OCI-LY7 (cell line): ENCODE results near the gene HEYL. TPM values are rescaled to one million over a fixed set of nuclear protein-coding genes. Genes with fewer than 3 reads are reported as not detected.
A peak's percentile ranks its signal among the peaks of the same experiment; 100 is the strongest.
"Not testable (repeated sequence)": the region's sequence is repeated elsewhere in the genome, so short reads cannot be mapped to it uniquely, and the experiment has no call there.

ENCODE experiments used
- BruUV-seq: library from RNA; stranded (reverse); fragments of 400-500 nt; replicated peaks from 2 replicates; lab custom pipeline; 2021; lab: Mats Ljungman, UMichigan
- CTCF ChIA-PET: fragments of 300-600 bp; sonication (Branson Sonifier 250); formaldehyde crosslinking; loops from one replicate; lab custom pipeline; 2022; ENCODE audit warnings: antibody characterized with exemption; ENCODE audit not compliant: unreplicated experiment; lab: Charles Lee
- POLR2A ChIA-PET: fragments of 300-600 bp; sonication (Branson Sonifier 250); formaldehyde crosslinking; loops from one replicate; lab custom pipeline; 2022; ENCODE audit warnings: antibody characterized with exemption; lab: Charles Lee
- DNase-seq: peaks from one replicate; pipeline ENCODE4 v3.0.0-alpha.2; 2015; ENCODE audit warnings: low spot score
- H2AFZ ChIP-seq: fragments of 200-600 bp; sonication (generic), shearing (Covaris generic); 2 replicates; pipeline ENCODE4 v1.6.1; 2014; ENCODE audit warnings: mild to moderate bottlenecking, antibody characterized with exemption, low read length, moderate library complexity
- H3K27ac ChIP-seq: fragments of 200-600 bp; sonication (generic); 2 replicates; pipeline ENCODE4 v1.5.1; 2014; ENCODE audit warnings: mixed run types, low read depth, mild to moderate bottlenecking, moderate library complexity, low read length, inconsistent platforms; ENCODE audit not compliant: poor library complexity, severe bottlenecking
- H3K36me3 ChIP-seq: fragments of 200-600 bp; sonication (generic); 2 replicates; pipeline ENCODE4 v1.6.1; 2014; ENCODE audit warnings: mild to moderate bottlenecking, antibody characterized with exemption, low read length, moderate library complexity, mixed read lengths; ENCODE audit not compliant: insufficient read depth
- H3K4me1 ChIP-seq: fragments of 200-600 bp; sonication (generic); 2 replicates; pipeline ENCODE4 v1.5.1; 2014; ENCODE audit warnings: mild to moderate bottlenecking, low read length; ENCODE audit not compliant: insufficient read depth, poor library complexity, severe bottlenecking
- H3K4me2 ChIP-seq: fragments of 200-600 bp; sonication (generic); 2 replicates; pipeline ENCODE4 v1.6.1; 2014; ENCODE audit warnings: mild to moderate bottlenecking, low read length
- H3K4me3 ChIP-seq: fragments of 200-600 bp; sonication (generic); 2 replicates; pipeline ENCODE4 v1.5.1; 2014; ENCODE audit warnings: mild to moderate bottlenecking, low read depth, low read length; ENCODE audit not compliant: poor library complexity, severe bottlenecking
- H3K79me2 ChIP-seq: fragments of 200-600 bp; sonication (generic); 2 replicates; pipeline ENCODE4 v1.6.1; 2016; ENCODE audit warnings: low read depth, mild to moderate bottlenecking, low read length, moderate library complexity, mixed read lengths; ENCODE audit not compliant: insufficient read depth
- H3K9me2 ChIP-seq: fragments of 200-600 bp; sonication (generic); 2 replicates; pipeline ENCODE4 v1.6.1; 2016; ENCODE audit warnings: mild to moderate bottlenecking, low read length, mixed read lengths; ENCODE audit not compliant: insufficient read depth
- H3K9me3 ChIP-seq: fragments of 200-600 bp; sonication (generic); 2 replicates; pipeline ENCODE4 v1.6.1; 2014; ENCODE audit warnings: mild to moderate bottlenecking, mixed run types, low read length, mixed read lengths
- H4K20me1 ChIP-seq: fragments of 200-600 bp; sonication (generic); 2 replicates; pipeline ENCODE4 v1.6.1; 2014; ENCODE audit warnings: mild to moderate bottlenecking, antibody characterized with exemption, low read length, moderate library complexity, mixed read lengths; ENCODE audit not compliant: insufficient read depth
- EZH2phosphoT487 ChIP-seq: fragments of 200-600 bp; sonication (generic); IDR thresholded peaks from 2 replicates; pipeline ENCODE4 v1.6.1; 2018; ENCODE audit warnings: low read depth, borderline replicate concordance, mild to moderate bottlenecking, mixed run types, antibody characterized with exemption, low read length, moderate library complexity, mixed read lengths
- intact Hi-C: fragments of 100-400 bp; cut with micrococcal nuclease; formaldehyde crosslinking; loops from one replicate; pipeline ENCODE4 v1.10.0; 2022; ENCODE audit not compliant: unreplicated experiment
- total RNA-seq, 2 experiments: library from RNA; depleted of rRNA in 1 of 2; stranded (reverse); fragments of >200 nt in 1 of 2; shearing (Covaris generic) in 1 of 2; gene quantifications; 2 replicates each; pipeline ENCODE4 v1.2.3, GENCODE V29; 2014 to 2022
- TF ChIP-seq, protein P1 (sequence below): fragments of 200-600 bp; sonication (generic); conservative IDR thresholded peaks from 2 replicates; pipeline ENCODE4 v1.5.1; 2014; ENCODE audit warnings: mild to moderate bottlenecking, antibody characterized with exemption, low read length, moderate library complexity, mixed read lengths

Gene HEYL
- total RNA-seq, 2 experiments from 2014 or later = not detected

DNA sequence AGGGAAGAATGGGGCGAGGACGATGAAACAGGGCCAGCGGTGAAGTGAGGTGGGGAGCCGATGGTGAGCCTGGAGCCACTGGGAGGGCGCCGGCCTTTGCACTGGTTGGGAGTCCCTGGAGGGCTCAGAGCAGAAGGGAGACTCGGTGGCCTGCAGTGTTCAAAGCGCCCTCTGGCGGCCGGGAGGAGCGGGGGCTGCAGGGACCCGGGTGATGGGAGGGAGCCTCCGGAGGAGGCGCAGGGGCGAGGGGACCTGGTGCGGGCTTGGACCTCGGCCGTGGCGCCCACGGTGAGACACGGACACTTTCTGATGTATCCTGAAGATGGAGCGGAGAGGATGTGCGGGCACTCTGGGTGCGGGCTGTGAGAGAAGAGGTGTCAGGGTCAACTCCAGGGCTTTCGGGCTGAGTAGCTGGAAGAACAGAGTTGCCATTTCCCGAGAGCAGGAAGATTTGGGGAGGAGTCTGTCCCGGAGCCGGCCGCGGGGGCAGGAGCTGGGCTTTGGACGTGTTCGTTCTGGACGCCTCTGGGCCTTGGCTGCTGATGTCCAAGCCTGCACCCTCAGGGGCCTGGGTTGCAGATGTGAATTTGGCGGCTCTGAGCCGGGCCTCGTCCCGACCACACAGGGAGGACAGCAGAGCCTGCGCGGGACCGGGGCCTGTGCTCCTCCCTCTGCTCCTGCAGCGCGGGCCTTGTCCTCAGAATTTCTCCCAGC, 29.7 kb downstream of the HEYL start:
- Histone ChIP-seq H3K9me2 (no peaks in the 10 kb centered on the region), H3K4me2 (no peak overlapping the region), H2AFZ (no peak overlapping the region), H3K4me3 (no peak overlapping the region), H4K20me1 (no peaks in the 10 kb centered on the region), H3K4me1 (peaks cover 3% of the 10 kb centered on the region), H3K79me2 (no peaks in the 10 kb centered on the region), H3K27ac (no peak overlapping the region), H3K36me3 (no peaks in the 10 kb centered on the region), H3K9me3 (no peaks in the 10 kb centered on the region)
- POLR2A ChIA-PET = no interaction called here
- TF ChIP-seq EZH2phosphoT487 = no peak
- TF ChIP-seq, protein P1, sequence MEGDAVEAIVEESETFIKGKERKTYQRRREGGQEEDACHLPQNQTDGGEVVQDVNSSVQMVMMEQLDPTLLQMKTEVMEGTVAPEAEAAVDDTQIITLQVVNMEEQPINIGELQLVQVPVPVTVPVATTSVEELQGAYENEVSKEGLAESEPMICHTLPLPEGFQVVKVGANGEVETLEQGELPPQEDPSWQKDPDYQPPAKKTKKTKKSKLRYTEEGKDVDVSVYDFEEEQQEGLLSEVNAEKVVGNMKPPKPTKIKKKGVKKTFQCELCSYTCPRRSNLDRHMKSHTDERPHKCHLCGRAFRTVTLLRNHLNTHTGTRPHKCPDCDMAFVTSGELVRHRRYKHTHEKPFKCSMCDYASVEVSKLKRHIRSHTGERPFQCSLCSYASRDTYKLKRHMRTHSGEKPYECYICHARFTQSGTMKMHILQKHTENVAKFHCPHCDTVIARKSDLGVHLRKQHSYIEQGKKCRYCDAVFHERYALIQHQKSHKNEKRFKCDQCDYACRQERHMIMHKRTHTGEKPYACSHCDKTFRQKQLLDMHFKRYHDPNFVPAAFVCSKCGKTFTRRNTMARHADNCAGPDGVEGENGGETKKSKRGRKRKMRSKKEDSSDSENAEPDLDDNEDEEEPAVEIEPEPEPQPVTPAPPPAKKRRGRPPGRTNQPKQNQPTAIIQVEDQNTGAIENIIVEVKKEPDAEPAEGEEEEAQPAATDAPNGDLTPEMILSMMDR = peak; percentile 79
- no TSS peak for BruUV-seq
- CTCF ChIA-PET = no interaction called here
- intact Hi-C loops = loop anchor here (5.0 kb wide), 1 partner anchor 188 kb away; no protein-coding TSS in a partner anchor
- DNase-seq = peak; percentile 58

DNA sequence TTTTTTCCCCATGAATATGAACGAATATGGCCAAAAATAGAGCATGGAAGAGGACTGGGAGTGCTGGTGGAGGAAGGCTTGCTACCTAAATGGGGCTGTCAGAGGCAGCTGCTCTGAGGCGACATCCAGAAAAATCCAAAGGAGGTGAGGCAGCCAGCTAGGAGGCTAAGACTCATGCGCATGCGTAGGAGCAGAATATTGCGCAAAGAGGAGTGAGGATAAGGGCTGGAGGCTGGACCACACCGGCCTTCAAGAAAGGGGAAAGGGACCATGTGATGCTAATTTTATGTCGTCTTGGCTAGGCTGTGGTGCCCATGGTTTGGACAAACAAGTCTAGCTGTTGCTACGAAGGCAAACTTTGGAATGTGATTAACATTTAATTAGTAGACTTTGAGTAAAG, 30.5 kb downstream of the HEYL start:
- Histone ChIP-seq H3K9me2 (no peaks in the 10 kb centered on the region), H3K36me3 (no peaks in the 10 kb centered on the region), H3K79me2 (no peaks in the 10 kb centered on the region), H2AFZ (no peak overlapping the region), H4K20me1 (no peaks in the 10 kb centered on the region), H3K9me3 (no peaks in the 10 kb centered on the region), H3K27ac (no peak overlapping the region), H3K4me1 (peaks cover 3% of the 10 kb centered on the region), H3K4me3 (no peak overlapping the region), H3K4me2 (no peak overlapping the region)
- no TSS peak for BruUV-seq
- ChIA-PET CTCF (no interaction called here), POLR2A (interaction anchor here (1.2 to 1.3 kb wide), 2 partner anchors 49 to 72 kb away, joined by 3 read pairs; no protein-coding TSS in a partner anchor)
- no peak for TF ChIP-seq EZH2phosphoT487
- TF ChIP-seq, protein P1 = no peak
- intact Hi-C loops = loop anchor here (5.0 kb wide), 1 partner anchor 188 kb away; no protein-coding TSS in a partner anchor
- DNase-seq = no peak

DNA sequence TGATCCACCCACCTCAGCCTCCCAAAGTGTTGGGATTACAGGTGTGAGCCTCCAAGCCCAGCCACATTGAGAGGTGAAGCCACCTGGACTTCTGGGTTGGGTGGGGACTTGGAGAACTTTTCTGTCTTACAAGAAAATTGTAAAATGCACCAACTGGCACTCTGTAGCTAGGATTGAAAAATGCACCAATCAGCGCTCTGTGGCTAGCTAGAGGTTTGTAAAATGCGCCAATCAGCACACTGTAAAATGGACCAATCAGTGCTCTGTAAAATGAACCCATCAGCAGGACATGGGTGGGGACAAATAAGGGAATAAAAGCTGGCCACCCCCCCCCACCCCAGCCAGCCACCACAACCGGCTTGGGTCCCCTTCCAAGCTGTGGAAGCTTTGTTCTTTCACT, 35.8 kb downstream of the HEYL start:
- H3K4me3 ChIP-seq, H2AFZ ChIP-seq, DNase-seq, H3K79me2 ChIP-seq, H3K36me3 ChIP-seq, H3K4me2 ChIP-seq, intact Hi-C loops, H3K27ac ChIP-seq, BruUV-seq, POLR2A ChIA-PET, H3K9me3 ChIP-seq, H3K4me1 ChIP-seq, H4K20me1 ChIP-seq, CTCF ChIA-PET, H3K9me2 ChIP-seq: not testable (repeated sequence)

DNA sequence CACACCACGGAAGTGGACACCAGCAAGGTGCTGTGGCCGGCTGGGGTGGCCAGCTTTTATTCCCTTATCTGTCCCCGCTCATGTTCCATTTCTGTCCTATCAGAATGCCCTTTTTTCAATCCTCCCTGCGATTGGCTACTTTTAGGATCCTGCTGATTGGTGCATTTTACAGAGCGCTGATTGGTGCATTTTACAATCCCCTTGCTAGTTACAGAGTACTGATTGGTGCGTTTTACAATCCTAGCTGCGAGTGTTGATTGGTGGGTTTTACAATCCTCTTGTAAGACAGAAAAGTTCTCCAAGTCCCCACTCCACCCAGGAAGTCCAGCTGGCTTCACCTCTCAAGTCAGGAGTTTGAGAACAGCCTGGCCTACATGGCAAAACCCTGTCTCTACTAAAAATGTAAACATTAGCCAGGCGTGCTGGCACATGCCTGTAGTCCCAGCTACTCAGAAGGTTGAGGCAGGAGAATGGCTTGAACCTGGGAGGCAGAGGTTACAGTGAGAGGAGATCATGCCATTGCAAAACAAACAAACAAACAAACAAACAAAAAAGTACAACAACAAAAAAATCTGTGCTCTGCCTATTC, 37.7 kb downstream of the HEYL start:
- CTCF ChIA-PET, intact Hi-C loops: not testable (repeated sequence)

More for the DNA sequence above, 37.7 kb downstream of the HEYL start:
- POLR2A ChIA-PET, H3K4me2 ChIP-seq, H4K20me1 ChIP-seq, H3K4me3 ChIP-seq, H3K9me3 ChIP-seq, H3K36me3 ChIP-seq, H3K9me2 ChIP-seq, H3K4me1 ChIP-seq, DNase-seq, BruUV-seq, H3K27ac ChIP-seq, H2AFZ ChIP-seq, H3K79me2 ChIP-seq: not testable (repeated sequence)
